GM18907 (cell line): Measurements from ENCODE around the gene TDP2.

ENCODE experiments used
- ATAC-seq: cut with Tn5 transposase; IDR thresholded peaks from one replicate; pipeline ENCODE4 v1.9.1; 2021; ENCODE audit warnings: mild to moderate bottlenecking, moderate library complexity; ENCODE audit not compliant: unreplicated experiment

The TDP2 gene

DNA sequence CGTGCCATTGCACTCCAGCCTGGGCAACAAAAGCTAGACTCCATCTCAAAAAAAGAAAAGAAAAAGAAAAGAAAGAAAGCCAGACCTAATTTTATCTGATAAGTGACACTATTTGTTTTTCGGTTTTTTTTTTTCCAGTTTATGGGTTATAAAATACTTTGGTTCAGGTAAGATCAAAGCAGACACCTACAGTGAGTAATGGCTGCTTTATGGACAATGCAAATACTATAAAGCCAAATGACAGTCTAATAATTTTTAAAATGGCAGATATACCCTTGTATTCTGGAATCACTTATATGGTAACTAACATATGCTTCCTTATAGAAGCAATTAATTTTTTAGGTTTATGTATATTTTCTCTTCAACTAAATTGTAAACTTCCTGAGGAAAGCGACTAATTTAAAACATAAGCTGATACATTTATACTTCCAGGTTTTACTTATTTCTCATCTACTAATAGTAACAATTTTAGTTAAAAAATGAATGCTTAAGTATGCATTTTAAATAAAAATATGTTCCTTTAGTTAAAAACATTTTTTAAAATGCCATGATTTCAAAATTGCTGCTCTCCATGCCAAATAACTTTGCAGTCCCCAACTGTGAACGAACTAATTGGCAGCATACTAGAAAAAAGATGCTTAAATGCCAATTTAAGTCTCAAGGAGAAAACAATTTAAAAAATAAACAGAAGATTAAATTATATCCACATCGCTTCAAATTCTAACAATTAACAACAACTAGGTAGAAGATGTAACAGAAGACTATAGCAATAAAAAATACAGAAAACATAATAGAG, 59.2 kb downstream of the TDP2 start:
- ATAC-seq, result no peak

DNA sequence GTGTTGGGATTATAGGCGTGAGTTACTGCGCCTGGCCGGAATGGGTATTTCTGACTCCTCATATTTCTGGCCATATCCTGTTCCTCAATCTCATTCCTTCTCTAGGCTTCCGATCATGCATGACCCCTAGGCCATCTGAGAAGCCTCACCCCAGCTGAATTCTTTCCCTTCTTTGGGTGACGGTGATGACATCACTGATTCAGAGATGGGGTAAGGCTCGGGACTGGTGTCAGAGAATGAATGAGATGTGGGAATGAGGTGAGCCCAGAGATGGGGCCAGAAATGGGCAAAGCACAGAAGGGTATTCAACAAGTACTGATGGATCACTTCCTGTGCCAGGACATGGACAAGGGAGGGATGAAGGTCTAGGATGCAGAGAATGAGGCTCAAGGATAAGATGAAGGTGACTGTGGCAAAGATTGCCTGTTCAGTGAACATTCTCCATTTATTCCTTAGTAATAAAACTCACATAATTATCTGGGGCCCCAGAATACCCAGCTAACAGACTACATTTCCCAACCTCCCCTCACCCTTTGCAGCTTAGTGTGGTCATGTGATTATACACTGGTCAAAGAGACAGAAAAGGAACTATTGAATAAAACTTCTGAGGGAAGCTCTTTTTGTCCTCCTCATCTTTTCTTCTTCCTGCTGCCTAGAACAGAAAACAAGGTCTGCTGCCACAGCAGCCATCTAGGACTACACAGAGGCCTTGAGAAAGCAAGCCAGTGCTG, 60.3 kb downstream of the TDP2 start:
- ATAC-seq, result no peak

DNA sequence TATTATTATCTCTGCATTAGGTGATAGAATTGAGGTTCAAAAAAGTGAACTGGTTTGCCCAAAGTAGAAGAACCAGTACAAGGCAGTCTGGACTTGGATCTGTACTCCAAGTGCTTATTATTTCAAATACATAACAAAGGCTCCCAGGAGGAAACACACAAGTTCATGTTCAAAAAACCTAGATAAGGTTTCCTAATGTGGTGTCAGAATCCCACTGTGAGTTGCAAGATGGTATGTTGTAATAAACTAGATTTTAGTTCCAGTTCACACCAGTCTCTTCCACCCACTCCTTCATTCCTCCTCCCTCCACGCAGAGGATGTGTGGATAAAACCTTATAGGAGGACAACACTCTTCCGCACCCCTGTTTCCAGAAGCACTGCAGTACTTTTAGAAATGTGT, 63.5 kb downstream of the TDP2 start:
- no peak for ATAC-seq

DNA sequence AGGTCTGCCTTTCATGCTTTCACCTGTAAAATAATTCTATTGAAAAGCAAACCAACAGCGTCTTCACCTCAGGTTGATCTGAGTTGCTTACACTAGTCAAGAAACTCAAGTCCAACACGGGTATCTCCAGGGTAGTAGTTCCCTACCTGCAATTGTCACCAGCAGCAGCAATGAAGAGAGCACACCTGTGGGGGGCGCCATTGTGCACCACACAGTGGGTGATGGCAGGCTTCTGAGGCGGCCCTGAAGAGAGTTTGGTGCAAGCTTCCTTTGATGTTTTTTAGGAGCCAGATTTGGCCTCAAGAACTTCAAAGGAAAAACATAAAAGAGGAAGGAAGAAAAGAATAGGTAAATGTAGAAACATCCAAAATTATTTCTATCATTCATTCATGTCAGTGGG, 65.8 kb downstream of the TDP2 start:
- no peak for ATAC-seq
